ENCODE data around the gene SPTBN1.

GRCh38 chr2:54482715-54483114 lies 26.6 kb downstream of the SPTBN1 start:
- TF ChIP-seq POLR2A (IDR thresholded peaks at IDR 0.05): no peak
- no peak for TF ChIP-seq CTCF (IDR thresholded peaks at IDR 0.05)
